ENCODE measurements around the gene NFIB.

NFIB gene

DNA sequence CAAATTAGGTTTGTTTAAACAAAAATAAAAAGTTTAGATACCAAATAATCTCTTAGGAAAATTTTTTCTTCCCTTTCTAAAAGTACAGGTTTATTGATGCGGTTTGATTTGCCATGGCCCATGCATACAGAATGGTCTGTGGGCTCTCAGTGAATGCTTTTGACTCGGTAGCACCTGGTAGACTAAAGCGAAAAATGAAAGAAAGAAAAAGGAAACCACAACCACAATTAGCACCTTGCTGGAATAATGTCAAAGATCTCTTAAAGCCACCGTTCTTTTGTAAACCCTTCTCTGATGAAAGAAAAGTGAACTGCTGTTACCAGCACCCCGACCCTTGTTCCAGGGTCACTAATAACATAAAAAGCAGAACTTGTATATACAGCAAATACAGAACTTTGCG, 157.9 kb downstream of the NFIB start:
- H3K9me3 Mint-ChIP-seq: peaks cover 5% of the 10 kb centered on the region
- H3K27ac Mint-ChIP-seq (ENCODE audit: low read depth): no peak overlapping the region
- H3K27me3 Mint-ChIP-seq: no peaks in the 10 kb centered on the region
- ATAC-seq (replicated peaks; ENCODE audit: extremely low read depth, poor library complexity, severe bottlenecking): no peak
- H3K4me1 Mint-ChIP-seq: no peaks in the 10 kb centered on the region
- H3K4me3 Mint-ChIP-seq: no peak overlapping the region
- H3K36me3 Mint-ChIP-seq (ENCODE audit: insufficient read depth): no peaks in the 10 kb centered on the region
- no peak for DNase-seq (ENCODE audit: low spot score in 2 of 2)

DNA sequence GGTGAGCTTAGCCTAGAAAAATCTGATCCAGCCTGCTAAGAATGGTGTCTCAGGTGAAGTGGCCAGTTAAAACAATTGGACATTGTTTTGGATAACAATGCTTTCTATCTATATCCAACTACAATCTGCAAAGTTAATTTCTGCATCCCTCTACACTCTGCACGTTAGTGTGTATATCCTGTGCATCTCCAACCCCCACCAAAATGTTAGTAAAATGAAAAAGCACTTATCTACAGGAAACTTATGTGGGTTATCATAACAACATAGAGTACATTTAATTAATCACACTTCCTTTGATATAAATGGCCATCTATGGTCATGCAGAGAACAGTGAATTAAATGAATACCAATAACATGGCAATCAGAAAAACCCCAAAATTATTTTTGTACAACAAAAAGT, 158.7 kb downstream of the NFIB start:
- DNase-seq (ENCODE audit: low spot score in 2 of 2): no peak

DNA sequence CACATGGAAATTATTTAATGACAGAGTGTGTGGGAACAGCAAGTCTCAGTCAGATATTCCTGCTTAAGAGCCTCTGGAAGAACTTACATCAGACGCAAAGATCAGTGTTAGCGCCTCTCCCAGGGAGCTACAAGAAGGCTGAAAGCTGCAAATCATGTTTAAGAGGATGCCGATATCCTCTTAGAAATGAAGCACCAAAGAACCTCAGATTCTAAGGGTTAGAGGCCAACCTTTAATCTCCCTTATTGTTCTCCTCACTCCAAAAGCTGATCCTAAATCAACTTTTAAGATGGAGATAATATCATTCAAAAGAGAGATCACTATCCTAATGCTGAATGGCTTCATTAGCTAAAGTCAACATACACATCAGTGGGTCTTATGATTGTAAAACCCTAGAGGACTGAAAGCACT, 160.6 kb downstream of the NFIB start:
- no peaks in the 10 kb centered on the region for H3K36me3 Mint-ChIP-seq (ENCODE audit: insufficient read depth)
- H3K4me3 Mint-ChIP-seq: no peak overlapping the region
- peaks cover 4% of the 10 kb centered on the region for H3K9me3 Mint-ChIP-seq
- no peak for ATAC-seq (replicated peaks; ENCODE audit: extremely low read depth, poor library complexity, severe bottlenecking)
- H3K4me1 Mint-ChIP-seq: no peaks in the 10 kb centered on the region
- no peak overlapping the region for H3K27ac Mint-ChIP-seq (ENCODE audit: low read depth)
- no peaks in the 10 kb centered on the region for H3K27me3 Mint-ChIP-seq
- DNase-seq (ENCODE audit: low spot score in 2 of 2): no peak

More for the DNA sequence above, 158.7 kb downstream of the NFIB start:
- no peaks in the 10 kb centered on the region for H3K36me3 Mint-ChIP-seq (ENCODE audit: insufficient read depth)
- H3K4me1 Mint-ChIP-seq: no peaks in the 10 kb centered on the region
- peaks cover 5% of the 10 kb centered on the region for H3K9me3 Mint-ChIP-seq
- no peaks in the 10 kb centered on the region for H3K27me3 Mint-ChIP-seq
- H3K27ac Mint-ChIP-seq (ENCODE audit: low read depth): no peak overlapping the region
- H3K4me3 Mint-ChIP-seq: no peak overlapping the region
- no peak for ATAC-seq (replicated peaks; ENCODE audit: extremely low read depth, poor library complexity, severe bottlenecking)

DNA sequence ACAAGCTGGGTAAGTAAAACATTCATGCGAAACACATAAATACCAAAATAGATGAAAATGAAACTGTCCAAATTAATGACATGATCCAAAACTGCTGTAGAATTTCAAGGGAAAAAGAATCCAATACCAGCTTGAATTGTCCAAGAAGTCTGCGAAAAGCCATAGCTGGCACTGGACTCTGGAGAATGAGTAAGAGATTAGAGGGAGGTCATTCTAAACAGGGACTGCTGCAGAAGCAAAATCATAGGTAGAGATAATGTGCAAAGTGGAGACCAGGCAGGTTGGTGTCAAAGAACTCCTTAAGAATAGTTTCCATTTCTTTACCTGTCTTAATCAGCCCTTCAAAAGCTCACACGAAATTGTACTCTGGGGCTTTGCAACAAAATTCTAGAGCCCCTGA, 162.5 kb downstream of the NFIB start:
- no peak overlapping the region for H3K27ac Mint-ChIP-seq (ENCODE audit: low read depth)
- H3K9me3 Mint-ChIP-seq: no peaks in the 10 kb centered on the region
- H3K36me3 Mint-ChIP-seq (ENCODE audit: insufficient read depth): no peaks in the 10 kb centered on the region
- H3K4me1 Mint-ChIP-seq: no peaks in the 10 kb centered on the region
- no peak overlapping the region for H3K4me3 Mint-ChIP-seq
- H3K27me3 Mint-ChIP-seq: no peaks in the 10 kb centered on the region
- DNase-seq (ENCODE audit: low spot score in 2 of 2) (no peak), ATAC-seq (replicated peaks; ENCODE audit: extremely low read depth, poor library complexity, severe bottlenecking) (no peak)

DNA sequence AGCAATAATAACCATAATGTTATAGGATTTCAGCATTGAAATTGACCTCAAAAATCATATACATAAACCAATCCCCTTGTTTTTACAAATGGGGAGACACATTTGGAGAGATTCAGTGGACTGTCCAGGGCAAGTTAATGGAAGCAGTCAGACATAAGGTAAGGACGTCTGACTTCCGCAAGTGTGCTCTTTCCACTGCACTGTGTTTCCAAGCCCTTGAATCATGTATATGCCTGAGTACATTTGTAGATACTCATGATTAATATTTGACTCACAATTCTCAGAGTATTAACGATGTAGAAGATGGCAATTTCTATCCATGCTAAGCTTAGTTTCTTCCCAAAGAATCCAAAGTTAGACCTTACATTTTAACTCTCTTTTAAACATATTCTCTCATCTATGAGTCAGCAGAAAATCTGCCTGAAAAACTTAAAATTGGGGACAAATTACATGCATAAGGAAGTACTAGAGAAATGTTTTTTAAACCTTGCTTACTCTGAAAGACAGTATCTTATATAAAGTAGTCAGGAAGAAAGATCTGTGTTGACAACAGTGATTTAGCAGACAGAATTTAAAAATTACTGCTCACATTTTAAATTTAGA, 165.3 kb downstream of the NFIB start:
- Mint-ChIP-seq H3K27me3 (no peaks in the 10 kb centered on the region), H3K4me3 (no peak overlapping the region), H3K27ac (ENCODE audit: low read depth) (no peak overlapping the region), H3K36me3 (ENCODE audit: insufficient read depth) (no peaks in the 10 kb centered on the region), H3K9me3 (no peaks in the 10 kb centered on the region), H3K4me1 (no peaks in the 10 kb centered on the region)
- ATAC-seq (replicated peaks; ENCODE audit: extremely low read depth, poor library complexity, severe bottlenecking): no peak
- DNase-seq (ENCODE audit: low spot score in 2 of 2): no peak

DNA sequence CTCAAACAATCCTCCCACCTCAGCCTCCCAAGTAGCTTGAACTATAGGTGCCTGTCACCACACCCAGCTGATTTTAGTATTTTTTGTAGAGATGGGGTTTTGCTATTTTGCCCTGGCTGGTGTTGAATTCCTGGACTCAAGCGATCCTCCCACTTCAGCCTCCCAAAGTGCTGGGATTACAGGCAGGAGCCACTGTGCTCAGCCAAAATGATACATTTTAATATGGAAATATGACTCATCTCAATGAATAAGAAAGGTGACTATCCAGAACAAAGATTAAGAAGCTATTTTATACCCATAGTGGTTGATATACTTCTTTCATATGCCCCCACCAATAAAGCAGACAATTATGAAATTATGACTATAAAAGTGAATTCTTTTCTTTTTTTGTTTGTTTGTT, 166.2 kb downstream of the NFIB start:
- no peak overlapping the region for H3K4me3 Mint-ChIP-seq
- no peak overlapping the region for H3K27ac Mint-ChIP-seq (ENCODE audit: low read depth)

DNA sequence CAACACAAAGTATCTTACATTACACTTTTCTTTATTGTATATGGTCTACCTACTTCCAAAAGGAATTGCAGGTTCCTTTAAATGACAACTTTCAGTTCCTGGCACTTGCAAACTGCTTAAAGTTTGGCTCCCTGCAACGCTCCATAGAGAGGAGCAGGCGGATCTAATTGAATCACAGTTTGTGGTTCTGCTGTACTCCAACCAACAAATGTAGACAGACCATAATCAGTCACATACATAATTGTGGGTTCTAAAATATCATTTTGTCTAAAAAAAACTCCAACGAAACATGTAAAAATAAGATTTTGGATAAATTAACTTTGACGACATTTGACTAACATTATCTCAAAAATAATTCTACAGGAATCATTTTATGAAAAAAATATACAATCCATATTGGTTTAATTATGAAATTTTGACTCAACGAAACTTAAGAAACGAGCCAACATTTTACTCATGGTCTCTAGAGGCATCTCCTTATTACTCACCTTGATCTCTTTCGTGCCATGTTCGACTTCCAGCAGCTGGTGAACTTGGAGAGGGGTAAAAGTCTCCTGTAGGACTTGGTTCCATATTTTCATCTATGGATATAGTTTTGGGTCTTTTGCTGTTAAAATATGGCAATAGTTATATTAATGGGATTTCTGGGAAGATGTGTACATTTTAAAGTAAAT, 167.6 kb downstream of the NFIB start:
- H3K4me3 Mint-ChIP-seq: no peak overlapping the region
- no peaks in the 10 kb centered on the region for H3K4me1 Mint-ChIP-seq
- no peaks in the 10 kb centered on the region for H3K9me3 Mint-ChIP-seq
- H3K27ac Mint-ChIP-seq (ENCODE audit: low read depth): no peak overlapping the region
- H3K27me3 Mint-ChIP-seq: no peaks in the 10 kb centered on the region
- no peak for ATAC-seq (replicated peaks; ENCODE audit: extremely low read depth, poor library complexity, severe bottlenecking)
- H3K36me3 Mint-ChIP-seq (ENCODE audit: insufficient read depth): no peaks in the 10 kb centered on the region
- DNase-seq (ENCODE audit: low spot score in 2 of 2): no peak

More for the DNA sequence above, 166.2 kb downstream of the NFIB start:
- no peaks in the 10 kb centered on the region for H3K36me3 Mint-ChIP-seq (ENCODE audit: insufficient read depth)
- H3K27me3 Mint-ChIP-seq: no peaks in the 10 kb centered on the region
- H3K4me1 Mint-ChIP-seq: no peaks in the 10 kb centered on the region
- no peak for ATAC-seq (replicated peaks; ENCODE audit: extremely low read depth, poor library complexity, severe bottlenecking)
- DNase-seq (ENCODE audit: low spot score in 2 of 2): no peak
- no peaks in the 10 kb centered on the region for H3K9me3 Mint-ChIP-seq

DNA sequence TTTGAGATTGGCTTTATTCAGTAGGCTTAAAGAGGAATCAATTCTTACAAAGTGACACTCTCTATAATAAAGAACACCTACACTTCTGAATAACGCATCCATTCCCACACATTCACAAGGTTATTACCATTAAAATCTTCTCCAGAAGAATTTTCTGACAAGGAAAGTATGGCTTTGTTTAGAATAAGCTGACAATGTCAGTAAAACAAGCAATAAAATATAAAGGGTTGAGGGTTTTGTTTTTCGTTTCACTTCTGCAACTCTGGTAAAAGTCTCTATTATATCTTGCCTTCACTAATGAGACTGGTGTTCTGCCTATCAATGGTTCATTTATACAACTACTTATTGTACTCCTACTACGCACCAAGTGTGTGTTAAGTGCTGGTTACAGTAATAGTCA, 169.7 kb downstream of the NFIB start:
- no peak overlapping the region for H3K4me3 Mint-ChIP-seq
- H3K4me1 Mint-ChIP-seq: no peaks in the 10 kb centered on the region
- no peaks in the 10 kb centered on the region for H3K27me3 Mint-ChIP-seq
- no peak overlapping the region for H3K27ac Mint-ChIP-seq (ENCODE audit: low read depth)
- H3K36me3 Mint-ChIP-seq (ENCODE audit: insufficient read depth): no peaks in the 10 kb centered on the region
- DNase-seq (ENCODE audit: low spot score in 2 of 2) (no peak), ATAC-seq (replicated peaks; ENCODE audit: extremely low read depth, poor library complexity, severe bottlenecking) (no peak)
- no peaks in the 10 kb centered on the region for H3K9me3 Mint-ChIP-seq

DNA sequence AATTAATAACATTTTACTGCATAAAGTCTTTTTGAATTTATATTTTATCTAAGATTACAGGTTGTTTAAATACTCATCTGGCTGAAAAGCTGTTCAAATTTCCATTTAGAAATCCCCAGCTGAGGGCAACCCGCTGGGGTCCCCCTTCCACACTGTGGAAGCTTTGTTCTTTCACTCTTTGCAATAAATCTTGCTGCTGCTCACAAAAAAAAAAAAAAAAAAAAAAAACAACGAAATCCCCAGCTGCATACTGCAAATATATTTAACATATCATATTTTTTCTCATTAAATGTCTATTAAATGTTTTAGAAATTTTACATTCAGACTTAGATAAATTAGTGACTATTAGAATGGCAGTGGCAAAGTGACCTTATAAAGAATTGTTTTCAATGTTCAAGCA, 172.2 kb downstream of the NFIB start:
- DNase-seq (ENCODE audit: low spot score in 2 of 2): no peak
- H3K4me3 Mint-ChIP-seq: no peak overlapping the region
- no peaks in the 10 kb centered on the region for H3K27me3 Mint-ChIP-seq
- no peaks in the 10 kb centered on the region for H3K9me3 Mint-ChIP-seq
- H3K36me3 Mint-ChIP-seq (ENCODE audit: insufficient read depth): no peaks in the 10 kb centered on the region
- no peaks in the 10 kb centered on the region for H3K4me1 Mint-ChIP-seq
- no peak overlapping the region for H3K27ac Mint-ChIP-seq (ENCODE audit: low read depth)
- ATAC-seq (replicated peaks; ENCODE audit: extremely low read depth, poor library complexity, severe bottlenecking): no peak

DNA sequence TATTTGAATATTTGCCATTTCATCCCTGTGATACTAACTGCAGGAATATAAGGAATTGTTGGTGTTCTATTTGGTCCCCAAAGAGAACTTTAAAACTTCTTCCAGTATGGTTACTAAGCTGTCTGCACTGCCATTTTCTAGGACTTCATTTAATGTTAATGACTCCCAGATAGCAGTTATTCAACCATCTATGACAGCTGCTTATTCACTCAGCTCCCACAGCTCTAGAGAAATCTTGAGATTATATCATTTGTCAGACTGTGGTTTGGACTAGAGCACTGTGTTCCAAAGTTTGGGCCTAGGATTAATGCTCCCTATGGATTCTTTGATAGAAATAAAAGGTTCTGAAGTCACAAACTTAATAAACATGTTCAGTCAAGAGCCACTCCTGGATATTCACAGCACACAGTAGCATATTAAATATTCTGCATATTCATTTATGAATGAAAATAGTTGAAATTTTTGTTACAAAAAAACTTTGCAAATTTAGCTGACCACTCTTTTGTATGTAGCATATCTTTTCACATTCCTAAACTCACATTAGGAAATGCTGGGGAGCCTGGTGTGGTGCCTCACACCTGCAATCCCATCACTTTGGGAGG, 173.7 kb downstream of the NFIB start:
- Mint-ChIP-seq H3K27me3 (no peaks in the 10 kb centered on the region), H3K4me1 (no peaks in the 10 kb centered on the region), H3K36me3 (ENCODE audit: insufficient read depth) (no peaks in the 10 kb centered on the region), H3K27ac (ENCODE audit: low read depth) (no peak overlapping the region), H3K9me3 (no peaks in the 10 kb centered on the region), H3K4me3 (no peak overlapping the region)
- no peak for ATAC-seq (replicated peaks; ENCODE audit: extremely low read depth, poor library complexity, severe bottlenecking)
- DNase-seq (ENCODE audit: low spot score in 2 of 2): no peak

DNA sequence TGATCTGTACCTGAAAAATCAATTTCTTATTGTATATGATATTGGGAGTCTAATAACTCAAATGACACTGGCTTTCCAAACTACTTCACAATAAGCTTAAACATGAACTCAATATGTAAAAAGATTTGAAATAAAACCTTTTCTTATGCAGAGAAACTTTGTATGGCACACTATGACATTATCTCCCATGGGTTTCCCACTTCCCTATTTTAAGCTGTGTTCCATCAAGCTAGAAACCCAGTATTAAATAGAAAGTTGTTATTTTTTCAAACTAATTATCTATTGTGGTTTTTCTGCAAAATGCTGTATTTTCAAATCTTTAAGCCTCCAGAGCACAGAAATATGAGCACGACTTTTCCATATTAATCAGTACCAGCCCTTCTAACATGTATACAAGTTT, 174.7 kb downstream of the NFIB start:
- no peak for ATAC-seq (replicated peaks; ENCODE audit: extremely low read depth, poor library complexity, severe bottlenecking)
- H3K4me3 Mint-ChIP-seq: no peak overlapping the region
- H3K36me3 Mint-ChIP-seq (ENCODE audit: insufficient read depth): no peaks in the 10 kb centered on the region

DNA sequence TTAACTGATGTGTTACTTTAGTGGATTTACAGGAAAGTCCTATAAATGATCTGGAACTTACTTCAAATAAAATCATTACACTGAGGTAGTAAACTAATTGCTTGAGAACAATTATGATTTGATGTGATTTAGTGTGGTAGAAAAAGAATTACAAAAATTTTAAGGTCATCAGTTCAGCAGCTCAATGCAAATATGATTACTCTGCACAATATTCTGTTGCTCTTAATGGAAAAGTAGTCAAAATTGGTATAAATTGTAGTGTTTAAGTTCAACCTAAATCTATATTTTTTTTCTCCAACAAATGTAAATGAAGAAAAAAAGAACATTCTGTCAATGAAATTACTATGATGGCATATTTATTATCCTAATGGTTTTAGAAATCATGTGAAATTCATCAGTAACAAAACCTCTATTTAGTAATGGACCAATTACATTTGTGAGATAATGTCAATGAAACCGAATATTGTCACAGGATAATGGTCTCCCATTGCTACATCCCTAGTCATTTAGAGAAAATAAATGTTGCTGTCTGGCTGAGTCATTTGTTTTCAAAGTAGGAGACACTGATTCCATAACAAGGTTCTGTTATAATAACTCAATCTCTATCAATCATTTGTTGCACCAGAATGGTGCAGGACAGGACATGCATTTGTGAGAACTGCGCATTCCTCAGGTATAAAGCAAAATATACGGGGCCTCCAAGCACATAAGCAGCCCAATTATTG, 177.1 kb downstream of the NFIB start:
- no peak for DNase-seq (ENCODE audit: low spot score in 2 of 2)
- Mint-ChIP-seq H3K36me3 (ENCODE audit: insufficient read depth) (no peaks in the 10 kb centered on the region), H3K4me1 (no peaks in the 10 kb centered on the region), H3K27ac (ENCODE audit: low read depth) (no peak overlapping the region), H3K27me3 (no peaks in the 10 kb centered on the region), H3K4me3 (no peak overlapping the region), H3K9me3 (peaks cover 4% of the 10 kb centered on the region)
- no peak for ATAC-seq (replicated peaks; ENCODE audit: extremely low read depth, poor library complexity, severe bottlenecking)

More for the DNA sequence above, 174.7 kb downstream of the NFIB start:
- H3K9me3 Mint-ChIP-seq: no peaks in the 10 kb centered on the region
- H3K27me3 Mint-ChIP-seq: no peaks in the 10 kb centered on the region
- DNase-seq (ENCODE audit: low spot score in 2 of 2): no peak
- no peak overlapping the region for H3K27ac Mint-ChIP-seq (ENCODE audit: low read depth)
- no peaks in the 10 kb centered on the region for H3K4me1 Mint-ChIP-seq

Measured in central memory CD8-positive, alpha-beta T cell (primary cell).